ENCODE results near the gene ABCC6. TPM values are rescaled to one million over a fixed set of nuclear protein-coding genes. Genes with fewer than 3 reads are reported as not detected.
A peak's percentile ranks its signal among the peaks of the same experiment; 100 is the strongest.
"Not testable (repeated sequence)": the region's sequence is repeated elsewhere in the genome, so short reads cannot be mapped to it uniquely, and the experiment has no call there.

Gene ABCC6
- total RNA-seq, 1 experiment from 2014 or later = 1.7 TPM

- DNase-seq (ENCODE audit: low read depth) = no peak
Measured at GRCh38 chr16:16161319-16161718, 62.0 kb downstream of the ABCC6 start.

- DNase-seq (ENCODE audit: low read depth) = no peak
Measured at GRCh38 chr16:16159662-16160061, 63.6 kb downstream of the ABCC6 start.

- peak; percentile 4 for DNase-seq (ENCODE audit: low read depth)
Measured at GRCh38 chr16:16158741-16159374, 64.4 kb downstream of the ABCC6 start.

GRCh38 chr16:16158082-16158658 is 65.1 kb downstream of the ABCC6 start:
- DNase-seq (ENCODE audit: low read depth) = no peak

GRCh38 chr16:16157166-16157565 is 66.1 kb downstream of the ABCC6 start:
- DNase-seq (ENCODE audit: low read depth) = no peak

GRCh38 chr16:16155234-16155633 is 68.1 kb downstream of the ABCC6 start:
- DNase-seq (ENCODE audit: low read depth) = no peak

GRCh38 chr16:16154281-16154951 is 68.9 kb downstream of the ABCC6 start:
- DNase-seq (ENCODE audit: low read depth) = no peak

- DNase-seq (ENCODE audit: low read depth) = not testable (repeated sequence)
Measured at GRCh38 chr16:16153000-16153399, 70.3 kb downstream of the ABCC6 start.

- DNase-seq (ENCODE audit: low read depth) = no peak
Measured at GRCh38 chr16:16151315-16151714, 72.0 kb downstream of the ABCC6 start.

GRCh38 chr16:16150878-16151152 is 72.5 kb downstream of the ABCC6 start:
- DNase-seq (ENCODE audit: low read depth) = no peak

GRCh38 chr16:16150117-16150877 is 73.0 kb downstream of the ABCC6 start:
- DNase-seq (ENCODE audit: low read depth) = no peak

GRCh38 chr16:16149710-16150116 is 73.6 kb downstream of the ABCC6 start:
- DNase-seq (ENCODE audit: low read depth) = no peak

GRCh38 chr16:16148755-16149154 is 74.5 kb downstream of the ABCC6 start:
- no peak for DNase-seq (ENCODE audit: low read depth)

- DNase-seq (ENCODE audit: low read depth) = not testable (repeated sequence)
Measured at GRCh38 chr16:16148000-16148599, 75.2 kb downstream of the ABCC6 start.

GRCh38 chr16:16147316-16147999 is 75.8 kb downstream of the ABCC6 start:
- no peak for DNase-seq (ENCODE audit: low read depth)

- no peak for DNase-seq (ENCODE audit: low read depth)
Measured at GRCh38 chr16:16146380-16147315, 76.6 kb downstream of the ABCC6 start.

GRCh38 chr16:16145286-16145685 is 78.0 kb downstream of the ABCC6 start:
- no peak for DNase-seq (ENCODE audit: low read depth)

- DNase-seq (ENCODE audit: low read depth) = no peak
Measured at GRCh38 chr16:16144416-16144815, 78.9 kb downstream of the ABCC6 start.

- DNase-seq (ENCODE audit: low read depth) = no peak
Measured at GRCh38 chr16:16143931-16144330, 79.4 kb downstream of the ABCC6 start.

- DNase-seq (ENCODE audit: low read depth) = no peak
Measured at GRCh38 chr16:16143038-16143763, 80.1 kb downstream of the ABCC6 start.

Measured in RPMI7951 (cell line).